ENCODE data around the gene PI4KB. TPM values are rescaled to one million over a fixed set of nuclear protein-coding genes. Genes with fewer than 3 reads are reported as not detected.

PI4KB gene
- total RNA-seq, 1 experiment from 2014 or later, result 50.7 TPM

DNA sequence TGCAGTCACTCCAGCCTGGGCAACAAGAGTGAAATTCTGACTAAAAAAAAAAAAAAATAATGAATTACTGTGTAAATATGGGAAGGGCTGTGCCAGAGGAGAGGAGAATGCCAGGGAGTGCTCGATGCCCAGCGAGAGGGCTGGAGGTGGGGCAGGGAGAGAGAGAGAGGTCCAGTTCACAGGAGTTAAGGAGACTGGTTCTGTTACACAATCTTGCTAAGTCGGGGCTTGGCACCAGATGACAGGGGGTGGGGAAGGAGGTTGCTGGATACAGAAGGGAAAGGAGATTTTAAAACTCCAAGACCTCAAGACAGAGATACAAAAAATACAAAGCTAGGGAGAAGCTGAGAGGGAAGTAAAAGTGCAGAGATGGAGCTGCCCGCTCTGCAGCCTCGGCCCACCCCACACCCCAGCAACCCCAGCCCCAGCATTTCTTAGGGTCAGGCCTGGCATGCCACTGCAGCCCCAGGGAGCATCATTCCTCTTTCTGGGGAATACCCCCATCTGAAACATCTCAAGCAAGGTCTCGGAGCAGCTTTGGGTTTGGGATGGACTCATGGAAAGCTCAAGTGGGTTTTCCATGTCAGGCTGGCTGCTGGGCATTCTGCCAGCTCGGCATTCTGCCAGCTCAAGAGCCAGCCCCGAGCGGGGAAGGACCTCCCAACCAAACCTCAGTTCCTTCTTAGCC is 44.3 kb upstream of the PI4KB start:
- peak overlapping the region; percentile 76 for H3K27ac Mint-ChIP-seq (ENCODE audit: unreplicated experiment)
- CTCF ChIA-PET, result interaction anchor here (0.7 to 1.7 kb wide), 6 partner anchors 11 to 139 kb away, joined by 3 to 8 read pairs (median 4); partner anchors contain the start of genes PI4KB and PSMB4
- no TSS peak for BruUV-seq (replicated peaks)
- intact Hi-C loops (cut with micrococcal nuclease; ENCODE audit: unreplicated experiment), result loop anchor here (2.0 kb wide), 1 partner anchor 27 kb away; the partner anchor contains the start of gene PSMB4
- peaks cover 19% of the 10 kb centered on the region for H3K36me3 Mint-ChIP-seq (ENCODE audit: insufficient read depth, unreplicated experiment)
- no peaks in the 10 kb centered on the region for H3K9me3 Mint-ChIP-seq (ENCODE audit: low read depth, unreplicated experiment)
- H3K27me3 Mint-ChIP-seq (ENCODE audit: unreplicated experiment), result peaks cover 12% of the 10 kb centered on the region
- H3K4me3 Mint-ChIP-seq (ENCODE audit: low read depth, unreplicated experiment), result peak overlapping the region; percentile 41
- TF ChIP-seq, protein P1, sequence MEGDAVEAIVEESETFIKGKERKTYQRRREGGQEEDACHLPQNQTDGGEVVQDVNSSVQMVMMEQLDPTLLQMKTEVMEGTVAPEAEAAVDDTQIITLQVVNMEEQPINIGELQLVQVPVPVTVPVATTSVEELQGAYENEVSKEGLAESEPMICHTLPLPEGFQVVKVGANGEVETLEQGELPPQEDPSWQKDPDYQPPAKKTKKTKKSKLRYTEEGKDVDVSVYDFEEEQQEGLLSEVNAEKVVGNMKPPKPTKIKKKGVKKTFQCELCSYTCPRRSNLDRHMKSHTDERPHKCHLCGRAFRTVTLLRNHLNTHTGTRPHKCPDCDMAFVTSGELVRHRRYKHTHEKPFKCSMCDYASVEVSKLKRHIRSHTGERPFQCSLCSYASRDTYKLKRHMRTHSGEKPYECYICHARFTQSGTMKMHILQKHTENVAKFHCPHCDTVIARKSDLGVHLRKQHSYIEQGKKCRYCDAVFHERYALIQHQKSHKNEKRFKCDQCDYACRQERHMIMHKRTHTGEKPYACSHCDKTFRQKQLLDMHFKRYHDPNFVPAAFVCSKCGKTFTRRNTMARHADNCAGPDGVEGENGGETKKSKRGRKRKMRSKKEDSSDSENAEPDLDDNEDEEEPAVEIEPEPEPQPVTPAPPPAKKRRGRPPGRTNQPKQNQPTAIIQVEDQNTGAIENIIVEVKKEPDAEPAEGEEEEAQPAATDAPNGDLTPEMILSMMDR (IDR thresholded peaks at IDR 0.05; ENCODE audit: unreplicated experiment), result no peak
- peak; percentile 52 for DNase-seq
- peaks cover 41% of the 10 kb centered on the region for H3K4me1 Mint-ChIP-seq (ENCODE audit: low read depth, unreplicated experiment)

DNA sequence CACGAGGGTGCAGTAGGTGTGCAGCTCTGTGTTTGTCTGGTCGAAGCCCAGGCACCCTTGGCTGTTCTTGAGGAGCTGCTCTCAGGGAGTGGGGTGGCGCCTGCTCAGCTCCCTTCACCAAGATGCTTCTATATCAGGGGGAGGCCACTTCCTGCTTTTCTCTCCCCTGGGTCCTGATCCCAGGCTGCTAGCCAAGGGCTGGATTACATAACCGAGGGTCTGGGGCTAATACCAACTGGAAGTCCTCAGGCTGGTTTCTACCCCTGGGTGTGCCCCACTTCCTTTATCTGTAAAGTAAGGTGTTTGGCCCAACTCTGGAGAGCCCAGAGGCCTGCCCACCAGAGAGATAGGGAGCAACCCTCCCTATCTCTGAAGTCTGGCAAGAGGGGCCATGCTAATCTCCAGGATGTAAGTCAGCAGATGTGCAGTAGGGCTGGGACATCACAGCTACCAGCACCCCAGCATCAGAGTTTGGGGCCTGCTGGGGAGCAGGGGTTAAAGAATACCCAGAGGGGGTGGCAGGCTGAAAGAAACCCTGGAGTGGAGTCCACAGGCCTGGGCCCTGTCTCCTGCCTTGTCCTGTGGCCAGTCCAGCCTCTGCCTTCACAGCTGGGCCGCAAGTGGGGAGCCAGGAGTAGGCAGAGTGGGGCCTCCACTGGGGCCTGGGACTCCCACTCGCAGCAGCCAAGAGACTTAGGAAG is 43.1 kb upstream of the PI4KB start:
- CTCF ChIA-PET, result interaction anchor here (0.5 to 0.7 kb wide), 3 partner anchors 12 to 127 kb away, joined by 3 to 6 read pairs (median 4); no protein-coding TSS in a partner anchor
- Mint-ChIP-seq H3K4me3 (ENCODE audit: low read depth, unreplicated experiment) (no peak overlapping the region), H3K4me1 (ENCODE audit: low read depth, unreplicated experiment) (peaks cover 41% of the 10 kb centered on the region), H3K36me3 (ENCODE audit: insufficient read depth, unreplicated experiment) (peaks cover 19% of the 10 kb centered on the region), H3K9me3 (ENCODE audit: low read depth, unreplicated experiment) (no peaks in the 10 kb centered on the region), H3K27ac (ENCODE audit: unreplicated experiment) (no peak overlapping the region), H3K27me3 (ENCODE audit: unreplicated experiment) (peaks cover 16% of the 10 kb centered on the region)
- TF ChIP-seq, protein P1 (IDR thresholded peaks at IDR 0.05; ENCODE audit: unreplicated experiment), result no peak
- intact Hi-C loops (cut with micrococcal nuclease; ENCODE audit: unreplicated experiment), result no loop called here
- no TSS peak for BruUV-seq (replicated peaks)
- no peak for DNase-seq

DNA sequence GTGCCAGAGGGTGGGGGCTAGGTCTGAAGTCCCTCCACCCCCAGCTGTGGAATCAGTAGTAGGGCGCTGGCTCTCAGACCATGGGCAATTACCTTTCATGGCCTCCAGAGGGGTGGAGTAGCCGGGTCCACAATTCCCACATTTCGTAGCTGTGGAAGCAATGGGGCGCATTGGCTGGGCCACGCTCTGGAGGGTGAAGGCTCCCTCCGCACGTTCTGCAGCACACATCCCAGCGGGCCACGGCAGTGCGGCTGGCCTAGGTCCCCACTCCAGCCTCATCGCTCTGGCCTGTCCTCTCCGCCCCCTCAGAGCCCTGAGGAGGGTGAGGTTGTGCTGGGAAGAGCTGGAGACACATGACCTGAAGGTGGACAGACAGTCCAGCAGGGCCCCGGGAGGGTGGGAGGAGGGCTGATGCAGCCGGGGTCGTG is 42.4 kb upstream of the PI4KB start:
- Mint-ChIP-seq H3K4me3 (ENCODE audit: low read depth, unreplicated experiment) (no peak overlapping the region), H3K9me3 (ENCODE audit: low read depth, unreplicated experiment) (no peaks in the 10 kb centered on the region), H3K36me3 (ENCODE audit: insufficient read depth, unreplicated experiment) (peaks cover 19% of the 10 kb centered on the region), H3K27ac (ENCODE audit: unreplicated experiment) (no peak overlapping the region), H3K4me1 (ENCODE audit: low read depth, unreplicated experiment) (peaks cover 41% of the 10 kb centered on the region), H3K27me3 (ENCODE audit: unreplicated experiment) (peaks cover 17% of the 10 kb centered on the region)
- intact Hi-C loops (cut with micrococcal nuclease; ENCODE audit: unreplicated experiment), result no loop called here
- TF ChIP-seq, protein P1 (IDR thresholded peaks at IDR 0.05; ENCODE audit: unreplicated experiment), result no peak
- no peak for DNase-seq
- CTCF ChIA-PET, result no interaction called here
- no TSS peak for BruUV-seq (replicated peaks)

DNA sequence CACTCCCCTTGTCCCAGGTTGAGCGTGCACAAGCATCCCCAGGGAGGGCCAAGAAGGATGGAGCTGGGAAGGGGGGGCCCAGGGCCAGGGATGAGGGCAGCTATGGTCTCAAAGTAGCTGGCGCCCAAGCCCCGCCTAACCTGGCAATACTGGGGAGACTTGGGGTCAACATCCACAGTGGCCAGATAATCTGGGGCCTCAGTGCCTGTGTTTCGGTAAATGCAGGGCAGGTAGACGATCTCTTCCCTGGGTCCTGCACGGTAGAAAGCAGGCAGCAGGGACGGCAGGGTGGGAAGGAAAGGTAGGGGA is 42.0 kb upstream of the PI4KB start:
- Mint-ChIP-seq H3K4me3 (ENCODE audit: low read depth, unreplicated experiment) (no peak overlapping the region), H3K27me3 (ENCODE audit: unreplicated experiment) (peaks cover 17% of the 10 kb centered on the region), H3K4me1 (ENCODE audit: low read depth, unreplicated experiment) (peaks cover 39% of the 10 kb centered on the region), H3K27ac (ENCODE audit: unreplicated experiment) (no peak overlapping the region), H3K36me3 (ENCODE audit: insufficient read depth, unreplicated experiment) (peaks cover 19% of the 10 kb centered on the region), H3K9me3 (ENCODE audit: low read depth, unreplicated experiment) (no peaks in the 10 kb centered on the region)
- intact Hi-C loops (cut with micrococcal nuclease; ENCODE audit: unreplicated experiment), result no loop called here
- TF ChIP-seq, protein P1 (IDR thresholded peaks at IDR 0.05; ENCODE audit: unreplicated experiment), result no peak
- BruUV-seq (replicated peaks), result no TSS peak
- no peak for DNase-seq
- CTCF ChIA-PET, result no interaction called here
